H4 (cell line): Measurements from ENCODE around the gene TSPAN16. TPM values are rescaled to one million over a fixed set of nuclear protein-coding genes. Genes with fewer than 3 reads are reported as not detected.
"Not testable (repeated sequence)": the region's sequence is repeated elsewhere in the genome, so short reads cannot be mapped to it uniquely, and the experiment has no call there.

ENCODE experiments used
- DNase-seq: peaks from one replicate; pipeline ENCODE4 v3.0.0-alpha.2; 2015; ENCODE audit warnings: low spot score
- total RNA-seq: library from RNA; depleted of rRNA; stranded (reverse); fragments of >200 nt; shearing (Covaris generic); gene quantifications from 2 replicates; pipeline ENCODE4 v1.2.3, GENCODE V29; 2014

The TSPAN16 gene
- total RNA-seq, 1 experiment from 2014 or later, result not detected

GRCh38 chr19:11345122-11345803 lies 49.3 kb downstream of the TSPAN16 start:
- DNase-seq, result peak; percentile 49

GRCh38 chr19:11346104-11346940 lies 50.4 kb downstream of the TSPAN16 start, which contains the start of the genes CCDC159 and TMEM205:
TSS of gene CCDC159 (plus strand) at chr19:11346519. CDS start at chr19:11346607, 88 bp downstream.
TSS of gene TMEM205 (minus strand) at chr19:11346268. CDS start at chr19:11345619, 649 bp downstream.
- peak; percentile 97 for DNase-seq

- DNase-seq, result no peak
Observed at GRCh38 chr19:11347546-11348039, 51.6 kb downstream of the TSPAN16 start.

GRCh38 chr19:11349171-11349570 lies 53.2 kb downstream of the TSPAN16 start:
- no peak for DNase-seq

- not testable (repeated sequence) for DNase-seq
Observed at GRCh38 chr19:11354102-11354501, 58.1 kb downstream of the TSPAN16 start.

GRCh38 chr19:11355160-11356073 lies 59.5 kb downstream of the TSPAN16 start, which contains the start of gene PLPPR2:
TSS of gene PLPPR2 (plus strand) at chr19:11355432. CDS start at chr19:11357674, 2,242 bp downstream.
- DNase-seq, result peak; percentile 62

- no peak for DNase-seq
Observed at GRCh38 chr19:11356074-11356397, 60.1 kb downstream of the TSPAN16 start.

GRCh38 chr19:11356676-11357550 lies 61.0 kb downstream of the TSPAN16 start:
- DNase-seq, result no peak

- no peak for DNase-seq
Observed at GRCh38 chr19:11359421-11359820, 63.5 kb downstream of the TSPAN16 start.

- DNase-seq, result no peak
Observed at GRCh38 chr19:11361037-11361770, 65.2 kb downstream of the TSPAN16 start.

- DNase-seq, result no peak
Observed at GRCh38 chr19:11361771-11362731, 66.1 kb downstream of the TSPAN16 start.

- no peak for DNase-seq
Observed at GRCh38 chr19:11363881-11364280, 67.9 kb downstream of the TSPAN16 start.

- DNase-seq, result no peak
Observed at GRCh38 chr19:11364296-11364904, 68.4 kb downstream of the TSPAN16 start.

- no peak for DNase-seq
Observed at GRCh38 chr19:11364935-11365334, 69.0 kb downstream of the TSPAN16 start.
